CD4-positive, alpha-beta T cell treated with Interleukin-6 at 100 ng/mL for 8 hours (primary cell): Measurements from ENCODE around the gene IRX2.

ENCODE experiments used
- DNase-seq: peaks from one replicate; pipeline ENCODE4 v3.0.0-alpha.2; 2020; ENCODE audit warnings: mixed read lengths, low spot score

The IRX2 gene

DNA sequence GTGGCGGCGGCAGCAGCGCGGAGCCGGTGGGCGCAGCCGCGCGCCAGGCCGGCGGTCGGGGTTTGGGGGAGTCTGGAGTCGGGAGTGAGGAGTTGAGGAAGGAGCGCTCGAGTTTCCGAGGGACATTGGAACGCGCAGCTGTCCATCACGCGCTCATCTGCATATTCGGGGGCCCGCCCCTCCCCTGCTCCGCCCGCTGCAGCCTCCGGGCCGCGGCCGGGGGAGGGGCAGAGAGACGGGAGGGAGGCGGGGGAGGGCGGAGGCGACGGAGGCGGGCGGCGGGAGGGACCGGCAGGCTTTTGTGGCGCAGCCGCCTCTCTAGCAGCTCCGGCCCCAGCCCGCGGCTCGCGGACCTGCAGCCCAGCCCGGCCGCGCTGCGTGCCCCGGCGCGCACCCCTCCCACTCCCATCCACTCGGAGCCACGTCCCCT, at the start of gene IRX2:
Gene IRX2, minus strand, starts transcription at position 86 of the 430 bp plus-strand sequence. CDS start 264 bp downstream, outside the sequence.
- no peak for DNase-seq

DNA sequence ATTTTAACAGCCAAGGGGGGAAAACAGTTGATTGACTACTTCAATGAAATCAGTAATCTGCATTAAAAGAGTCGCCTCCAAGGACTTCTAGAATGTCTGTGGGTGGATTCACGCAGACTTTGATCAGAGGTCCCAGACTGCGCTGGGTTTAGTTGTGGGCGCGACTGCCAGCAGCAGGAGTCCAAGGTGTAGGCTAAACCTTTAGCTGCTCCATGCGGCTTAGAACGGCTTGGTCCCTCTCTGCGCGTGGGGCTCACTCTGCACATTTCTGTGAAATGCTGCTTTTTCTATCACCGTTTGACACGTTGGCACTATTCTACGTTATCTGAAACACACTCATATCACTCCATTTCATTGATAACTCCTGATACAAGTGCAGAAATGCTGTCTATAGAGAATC, 48.6 kb upstream of the IRX2 start:
- no peak for DNase-seq

DNA sequence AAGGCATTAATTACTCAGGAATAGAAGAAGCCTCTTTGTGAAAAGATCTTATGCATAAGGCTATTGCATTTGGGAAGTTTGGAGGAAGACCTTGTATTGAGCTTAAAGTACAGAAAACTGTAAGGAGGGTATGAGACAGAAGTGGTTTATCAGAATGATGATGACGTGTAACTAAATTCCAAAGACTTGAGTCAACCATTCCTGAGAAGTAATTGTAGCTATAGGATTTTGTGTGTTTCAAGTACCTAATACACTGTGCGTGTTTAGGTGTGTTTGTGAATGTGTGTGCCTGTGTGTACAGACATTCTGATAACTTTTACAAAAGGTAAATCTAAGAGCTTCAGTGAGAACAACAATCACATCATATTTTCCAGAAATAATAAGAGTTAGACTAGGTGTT, 46.5 kb upstream of the IRX2 start:
- DNase-seq = no peak

DNA sequence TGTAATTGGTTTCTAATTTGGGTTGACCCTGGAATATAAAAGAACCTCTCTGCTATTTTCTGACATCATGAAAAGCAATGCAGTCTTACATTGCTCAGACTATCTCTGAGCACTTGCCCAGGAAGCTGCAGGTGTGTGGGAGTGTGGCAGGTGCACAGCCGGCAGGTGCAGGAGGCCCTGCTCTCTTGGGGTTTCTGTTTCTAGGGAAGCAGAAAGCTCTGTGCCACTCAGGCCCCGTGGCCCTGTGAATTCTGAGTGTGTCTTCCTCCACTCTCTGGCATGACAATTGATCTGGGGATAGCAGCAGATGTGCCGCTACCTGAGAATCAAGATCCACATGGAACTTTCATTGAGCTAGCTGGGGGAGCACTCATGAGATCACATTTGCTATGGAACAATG, 45.7 kb upstream of the IRX2 start:
- DNase-seq = no peak

DNA sequence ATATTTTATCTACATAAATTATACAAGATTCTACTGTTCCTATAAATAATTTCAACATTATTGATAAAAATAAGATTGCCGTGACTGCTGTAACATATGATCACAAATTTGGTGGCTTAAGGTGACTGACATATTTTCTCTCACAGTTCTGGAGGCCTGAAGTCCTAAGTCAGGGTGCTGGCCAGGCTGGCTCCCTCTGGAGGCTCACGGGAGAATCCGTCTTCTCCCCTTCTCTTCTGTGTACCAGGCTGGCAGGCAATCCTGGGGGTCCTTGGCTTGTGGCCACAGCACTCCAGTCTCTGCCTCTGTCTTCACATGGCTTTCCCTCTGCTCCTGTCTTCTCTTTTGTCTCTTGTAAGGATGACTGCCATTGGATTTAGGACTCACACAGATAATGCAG, 31.7 kb upstream of the IRX2 start:
- no peak for DNase-seq

DNA sequence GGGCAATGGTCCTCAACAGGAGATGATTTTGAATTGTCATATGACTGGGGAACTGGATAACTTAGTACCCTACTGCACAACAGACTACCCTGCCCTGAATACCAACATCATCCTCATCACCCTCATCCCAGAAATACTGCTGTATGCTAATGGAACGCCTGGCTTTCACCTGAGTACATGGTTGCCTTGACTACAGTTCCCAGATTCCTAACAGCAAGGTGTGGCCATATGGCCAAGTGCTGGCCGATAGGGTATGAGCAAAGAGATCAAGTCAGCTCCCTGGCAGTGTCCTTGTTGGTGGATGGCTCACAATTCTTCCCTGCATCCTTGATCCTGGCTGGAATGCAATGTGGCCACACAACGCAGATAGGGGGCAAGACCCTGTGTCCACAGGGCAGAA, 31.2 kb upstream of the IRX2 start:
- DNase-seq = no peak

DNA sequence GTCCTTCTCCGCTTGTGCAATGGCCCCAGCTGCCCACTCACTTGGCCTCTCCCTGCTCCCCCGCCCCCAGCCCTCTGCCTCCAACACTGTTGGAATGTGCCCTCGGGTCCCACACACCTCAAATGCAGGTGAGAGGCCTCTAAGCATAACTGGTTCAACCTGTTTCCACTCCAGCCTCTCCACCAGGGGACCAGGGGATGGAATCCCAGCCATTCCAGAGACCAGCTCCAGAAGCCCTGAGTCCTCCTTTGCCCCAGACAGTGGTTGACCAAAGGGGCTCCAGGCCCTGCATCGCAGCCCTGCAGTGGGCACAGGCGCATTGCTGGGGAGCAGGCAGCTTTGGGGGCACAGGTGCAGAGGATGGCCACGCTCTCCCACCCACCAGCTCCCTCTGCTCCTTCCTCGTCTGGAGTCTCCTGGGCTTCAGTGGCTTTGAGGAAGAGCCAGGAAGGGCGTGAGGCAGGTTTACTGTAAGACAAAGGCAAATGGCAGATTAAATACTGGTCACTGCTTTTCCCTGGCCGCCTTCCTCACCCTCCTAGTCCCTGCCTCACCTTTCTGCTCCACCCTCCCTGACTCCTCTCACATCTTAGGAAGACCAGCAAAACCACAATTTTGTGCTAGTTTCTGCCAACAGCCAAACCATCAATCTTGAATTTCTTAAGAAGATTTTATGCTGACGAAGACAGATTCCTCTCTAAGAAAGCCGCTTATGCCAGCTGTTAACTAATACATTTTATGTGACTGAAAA, 29.1 kb upstream of the IRX2 start:
- DNase-seq = no peak

DNA sequence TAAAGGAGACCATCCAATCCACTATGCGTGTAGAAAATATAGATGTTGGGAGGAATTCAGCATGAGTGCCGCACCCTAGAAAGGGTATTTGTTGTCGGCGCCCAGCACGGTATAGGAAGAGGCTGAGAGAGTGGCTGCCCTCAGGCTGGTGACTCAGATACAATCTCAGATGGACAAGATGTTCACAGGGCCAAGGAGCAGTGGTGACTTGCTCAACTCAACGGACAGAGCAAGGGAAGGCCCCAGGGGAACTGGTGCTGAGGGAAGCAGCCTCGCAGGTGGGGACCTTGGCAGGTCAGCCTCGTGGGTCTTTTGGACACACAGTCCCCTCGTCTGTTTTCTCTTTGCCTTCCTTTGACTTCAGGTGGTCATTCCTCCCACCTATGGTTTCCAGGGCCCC, 28.0 kb upstream of the IRX2 start:
- no peak for DNase-seq

DNA sequence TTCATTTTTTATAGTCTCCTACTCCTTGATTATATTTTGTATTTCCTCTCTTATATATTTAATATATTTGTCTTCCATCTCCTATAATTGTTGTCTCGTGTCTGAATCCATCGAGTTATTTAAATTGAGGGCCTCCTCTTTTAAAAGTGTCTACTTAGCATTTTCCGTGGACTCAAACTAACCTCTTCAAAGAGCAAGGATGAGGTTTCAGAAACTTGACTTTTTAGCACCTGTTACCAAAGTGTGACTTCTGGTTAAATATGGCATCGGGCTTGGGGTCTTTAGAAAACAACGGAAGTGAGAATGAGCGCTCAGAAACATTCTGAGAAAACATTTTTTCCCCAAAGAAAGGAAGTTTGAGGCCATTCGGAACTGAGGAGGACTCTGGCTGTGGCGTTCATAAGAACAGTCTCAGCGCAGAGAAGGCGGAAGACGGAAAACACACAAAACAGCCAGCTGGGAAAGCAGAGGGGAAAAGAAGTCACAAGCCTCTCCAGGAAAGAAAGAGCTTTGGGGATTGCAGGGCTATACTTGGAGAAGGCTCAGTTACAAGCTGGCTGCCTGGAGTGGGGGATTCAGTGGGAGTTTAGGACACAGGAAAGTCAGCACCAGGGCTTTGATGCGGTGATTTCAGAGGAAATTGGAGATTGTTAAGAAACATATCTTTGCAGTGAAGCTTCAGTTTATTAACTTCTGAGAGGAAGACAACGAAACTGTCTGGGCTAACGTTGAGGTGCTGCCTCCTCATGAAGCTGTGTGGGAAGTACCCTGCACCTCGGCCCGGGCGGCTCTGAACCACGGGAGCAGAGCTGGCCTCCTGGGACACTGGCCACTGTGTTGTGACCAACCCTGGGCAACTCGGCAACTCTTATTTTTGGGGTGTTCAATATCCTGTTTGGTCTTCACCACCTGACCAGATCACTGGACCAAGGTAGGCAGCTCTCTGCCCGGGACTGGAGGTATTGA, 25.1 kb upstream of the IRX2 start:
- no peak for DNase-seq

DNA sequence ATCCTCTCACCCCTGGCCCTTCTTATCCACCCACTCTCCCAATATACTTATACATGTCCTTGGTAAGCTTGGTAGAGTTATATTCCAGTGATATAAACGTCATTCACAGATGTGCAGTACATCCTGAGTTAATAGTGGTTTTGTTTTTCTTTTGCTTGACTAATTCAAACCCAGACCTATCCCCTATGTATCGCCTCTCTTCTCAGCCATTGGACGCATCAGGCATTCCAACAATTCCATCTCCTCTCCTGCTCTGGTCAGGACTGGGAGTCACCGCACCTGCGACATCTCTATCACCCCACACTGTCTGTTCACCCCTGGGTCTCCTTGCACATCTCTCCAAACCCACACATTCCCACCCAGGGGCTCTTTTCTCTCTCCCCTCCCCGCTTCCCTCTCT, 21.9 kb upstream of the IRX2 start:
- no peak for DNase-seq

DNA sequence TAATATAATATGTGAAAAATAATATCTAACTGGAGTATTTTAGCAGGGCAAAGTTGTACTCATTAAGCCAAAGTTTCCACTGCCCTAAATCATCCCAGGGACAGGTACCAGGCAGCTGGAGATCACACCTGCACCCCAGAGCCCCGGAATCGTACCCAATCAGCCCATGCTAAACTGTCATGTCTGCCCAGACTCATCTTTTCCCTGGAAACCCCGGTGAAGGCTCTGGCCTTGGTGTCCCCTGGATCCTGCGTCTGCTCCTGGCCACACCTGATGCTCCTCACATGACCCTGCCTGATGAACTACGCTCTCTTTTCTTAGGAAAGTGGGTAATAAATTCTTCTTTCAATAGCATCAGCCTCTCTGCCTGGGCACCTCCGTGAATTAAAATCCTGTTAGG, 15.6 kb upstream of the IRX2 start:
- no peak for DNase-seq

DNA sequence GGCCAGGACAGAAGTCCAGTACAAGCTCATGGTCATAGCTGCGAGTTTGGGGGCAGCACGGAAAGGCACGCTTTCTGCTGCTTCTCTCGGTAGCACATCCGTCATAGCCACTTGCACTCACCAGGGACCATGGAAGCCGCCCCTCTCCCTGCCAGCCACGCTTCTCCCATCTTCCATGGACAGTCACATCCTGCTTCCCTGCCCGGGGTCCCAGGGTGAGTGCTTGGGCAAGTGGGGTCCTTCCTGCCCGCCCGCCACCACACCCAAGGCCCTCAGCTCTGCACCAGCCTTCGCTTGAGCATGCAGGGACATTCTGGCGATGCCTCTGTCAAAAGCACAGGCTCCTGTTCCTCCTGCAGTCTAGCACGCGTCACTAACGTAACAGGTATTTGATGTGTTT, 13.1 kb upstream of the IRX2 start:
- DNase-seq = no peak

DNA sequence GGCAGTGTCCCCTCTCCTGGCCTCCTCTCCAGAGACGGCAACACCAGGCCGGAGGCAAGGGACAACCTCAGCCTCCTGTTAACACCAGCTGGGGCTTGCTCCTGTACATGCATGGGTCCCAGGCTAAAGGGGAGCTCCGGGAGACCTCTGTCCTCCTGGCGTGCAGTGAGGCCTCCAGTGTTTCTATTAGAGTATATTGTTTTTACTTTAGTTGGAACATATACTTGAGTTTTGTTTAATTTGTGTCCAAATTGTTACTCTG, 12.0 kb upstream of the IRX2 start:
- no peak for DNase-seq

DNA sequence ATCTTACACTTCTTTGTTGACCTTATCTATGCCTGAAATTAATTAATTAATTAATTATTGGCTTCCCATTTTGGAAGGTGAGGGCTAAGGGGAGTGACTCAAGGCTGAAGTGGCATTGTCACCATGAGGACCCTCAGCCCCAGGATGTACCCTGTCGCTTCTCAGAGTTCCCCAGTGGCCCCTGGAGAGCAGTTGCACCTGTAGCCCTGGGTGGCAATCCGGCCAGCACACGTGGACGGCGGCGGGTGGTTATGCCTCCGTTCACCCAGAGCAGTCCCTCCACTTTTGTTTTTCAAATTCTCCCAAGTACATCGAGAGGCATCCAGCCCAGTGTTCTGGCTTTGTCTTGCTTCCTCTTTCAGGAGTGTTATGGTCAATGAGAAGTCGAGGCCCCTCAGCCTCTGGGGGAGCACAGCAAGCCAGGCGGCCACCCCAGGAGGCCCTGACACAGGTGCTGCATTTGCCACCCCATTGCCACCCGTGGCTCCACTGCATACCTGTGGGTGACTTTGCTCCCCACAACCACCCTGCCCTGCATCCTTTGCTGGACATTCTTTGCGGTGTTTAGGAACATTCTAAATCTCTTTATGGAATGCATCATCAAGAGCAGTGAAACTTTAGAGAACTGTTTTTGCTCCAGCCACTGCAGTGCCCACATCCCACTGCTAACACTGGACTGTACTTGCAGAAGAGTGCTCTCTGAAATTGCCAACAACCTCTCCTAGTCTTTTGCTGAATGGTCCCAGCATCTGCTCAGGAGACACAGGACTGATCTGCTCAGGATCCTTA, 11.5 kb upstream of the IRX2 start:
- no peak for DNase-seq

DNA sequence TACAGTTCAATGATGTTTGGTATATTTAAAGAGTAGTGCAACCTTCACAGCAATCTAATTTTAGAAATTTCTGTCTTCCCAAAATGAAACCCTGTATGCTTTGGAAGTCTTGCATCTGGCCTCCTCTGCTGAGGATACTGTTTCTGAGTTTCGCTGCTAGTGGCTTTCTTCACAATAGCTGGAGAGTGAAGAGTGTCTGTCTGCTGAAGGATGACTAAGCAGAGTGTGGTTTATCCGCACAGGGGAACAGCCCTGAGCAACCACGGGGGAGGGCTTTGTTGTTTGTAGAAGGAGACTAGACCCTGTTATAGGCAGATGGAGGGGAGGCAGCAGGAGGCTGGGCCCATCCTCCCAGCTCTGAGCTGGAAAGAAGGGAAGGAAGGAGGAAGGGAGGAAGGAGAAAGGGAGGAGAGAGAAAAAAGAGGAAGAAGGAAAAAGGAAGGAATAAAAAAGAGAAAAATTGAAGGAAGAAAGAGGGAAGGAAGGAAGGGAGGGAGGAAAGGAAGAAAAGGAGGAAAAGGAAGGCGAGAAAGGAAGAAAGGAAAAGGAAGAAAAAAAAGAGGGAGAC, 10.5 kb upstream of the IRX2 start:
- DNase-seq = no peak

DNA sequence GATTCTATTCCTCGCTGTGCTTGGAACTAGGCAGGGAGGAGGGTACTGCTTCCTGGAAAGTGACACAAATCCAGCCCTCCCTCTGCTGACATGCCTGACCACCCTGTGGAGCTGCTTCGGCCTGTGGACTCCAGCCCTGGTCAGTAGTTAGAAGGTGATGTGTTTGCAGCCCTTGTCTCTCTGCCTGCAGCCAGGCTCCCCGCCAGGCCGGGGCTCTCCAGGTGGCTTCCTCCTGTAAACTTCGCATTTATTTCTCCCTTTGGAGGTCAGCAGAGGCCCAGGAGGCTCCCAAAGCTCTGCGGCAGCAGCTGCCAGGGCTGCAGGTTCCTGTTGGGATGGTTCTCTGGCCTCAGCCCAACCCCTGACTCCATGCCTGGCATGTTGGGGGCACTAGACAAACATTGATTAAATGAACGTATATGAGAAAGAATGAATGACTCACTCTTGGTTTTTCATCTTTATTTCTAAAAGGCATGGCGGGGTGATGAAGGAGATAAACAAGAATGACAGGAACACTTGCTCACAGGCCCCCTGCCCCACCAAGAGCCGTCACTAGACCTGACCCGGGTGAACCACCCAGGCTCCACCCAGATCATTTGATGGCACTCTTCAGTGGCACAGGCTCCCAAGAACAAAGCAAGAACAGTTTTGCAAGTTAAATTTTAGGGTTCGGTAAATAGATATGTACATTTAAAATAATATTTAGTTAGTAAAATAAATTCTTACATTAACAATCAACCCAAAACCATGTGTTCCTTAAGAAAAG, 8.4 kb upstream of the IRX2 start:
- DNase-seq = no peak

DNA sequence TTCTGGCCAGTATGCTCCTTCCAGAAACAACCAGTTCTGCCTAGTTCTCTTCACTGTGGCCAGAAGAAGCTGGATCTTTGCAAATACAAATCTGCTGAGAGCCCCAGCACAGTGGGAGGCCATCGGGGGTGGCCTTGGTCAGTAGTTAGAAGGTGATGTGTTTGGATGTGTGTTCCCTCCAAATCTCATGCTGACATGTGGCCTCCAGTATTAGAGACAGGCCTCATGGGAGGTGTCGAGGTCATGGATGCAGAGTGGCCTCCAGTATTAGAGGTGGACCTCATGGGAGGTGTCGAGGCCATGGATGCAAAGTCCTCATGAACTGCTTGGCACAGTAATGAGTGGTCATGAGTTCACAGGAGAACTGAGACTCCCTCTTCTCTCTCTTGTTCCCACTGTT, 7.6 kb upstream of the IRX2 start:
- no peak for DNase-seq

DNA sequence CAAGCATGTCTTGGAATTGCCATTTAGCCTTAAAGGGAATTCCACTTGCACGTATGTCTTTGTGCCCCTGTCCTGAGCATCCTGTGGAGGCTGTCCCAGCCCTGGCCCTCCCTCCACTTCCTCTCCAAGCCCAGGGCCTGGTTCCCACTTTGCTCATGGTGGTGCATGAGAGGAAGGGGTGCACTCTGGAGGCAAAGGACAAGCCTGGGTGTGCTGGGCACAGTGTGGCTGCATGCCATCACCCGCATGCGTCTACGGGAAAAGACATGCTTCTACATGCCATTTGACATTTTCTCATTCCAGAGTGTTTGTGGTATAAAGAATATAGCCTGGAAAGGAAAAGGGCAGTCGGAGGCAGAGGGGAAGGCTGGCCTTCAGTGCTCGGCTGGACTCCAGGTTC, 7.2 kb upstream of the IRX2 start:
- DNase-seq = no peak

DNA sequence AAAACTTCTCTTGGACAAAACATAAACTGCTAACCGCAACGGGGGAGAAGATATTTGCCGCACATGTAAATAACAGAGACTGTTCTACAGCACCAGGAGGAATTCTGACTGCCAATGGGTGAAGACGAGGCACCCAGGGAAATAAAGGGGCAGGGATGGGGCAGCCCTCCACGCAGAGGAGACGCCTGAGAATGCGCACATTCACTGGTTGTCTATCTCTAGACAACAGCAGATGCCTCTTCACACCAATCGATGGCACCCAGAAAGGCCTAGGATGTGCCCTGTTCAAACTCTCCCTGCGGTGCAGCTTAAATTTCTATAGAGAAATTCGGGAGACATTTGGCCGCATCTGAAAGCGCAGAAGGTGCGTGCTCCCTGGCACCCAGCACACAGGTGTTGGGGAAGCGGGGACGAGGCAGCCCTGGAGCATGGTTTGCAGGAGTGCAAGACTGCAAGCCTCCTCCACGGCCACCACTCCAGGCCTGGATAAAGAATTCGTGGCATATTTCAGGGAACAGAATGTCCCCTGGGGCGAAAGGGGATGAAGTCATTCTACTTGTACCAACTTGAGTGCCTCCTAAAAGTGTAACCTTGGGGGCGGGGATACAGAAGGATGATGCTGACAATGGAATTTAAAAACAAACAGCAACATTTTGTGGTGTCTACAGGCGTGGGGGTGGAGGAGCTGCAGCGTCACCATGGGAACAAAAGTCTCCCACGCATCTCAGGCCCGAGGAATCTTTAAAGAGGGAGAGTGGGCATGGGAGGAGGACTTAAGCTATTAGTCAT, 6.3 kb upstream of the IRX2 start:
- DNase-seq = no peak

DNA sequence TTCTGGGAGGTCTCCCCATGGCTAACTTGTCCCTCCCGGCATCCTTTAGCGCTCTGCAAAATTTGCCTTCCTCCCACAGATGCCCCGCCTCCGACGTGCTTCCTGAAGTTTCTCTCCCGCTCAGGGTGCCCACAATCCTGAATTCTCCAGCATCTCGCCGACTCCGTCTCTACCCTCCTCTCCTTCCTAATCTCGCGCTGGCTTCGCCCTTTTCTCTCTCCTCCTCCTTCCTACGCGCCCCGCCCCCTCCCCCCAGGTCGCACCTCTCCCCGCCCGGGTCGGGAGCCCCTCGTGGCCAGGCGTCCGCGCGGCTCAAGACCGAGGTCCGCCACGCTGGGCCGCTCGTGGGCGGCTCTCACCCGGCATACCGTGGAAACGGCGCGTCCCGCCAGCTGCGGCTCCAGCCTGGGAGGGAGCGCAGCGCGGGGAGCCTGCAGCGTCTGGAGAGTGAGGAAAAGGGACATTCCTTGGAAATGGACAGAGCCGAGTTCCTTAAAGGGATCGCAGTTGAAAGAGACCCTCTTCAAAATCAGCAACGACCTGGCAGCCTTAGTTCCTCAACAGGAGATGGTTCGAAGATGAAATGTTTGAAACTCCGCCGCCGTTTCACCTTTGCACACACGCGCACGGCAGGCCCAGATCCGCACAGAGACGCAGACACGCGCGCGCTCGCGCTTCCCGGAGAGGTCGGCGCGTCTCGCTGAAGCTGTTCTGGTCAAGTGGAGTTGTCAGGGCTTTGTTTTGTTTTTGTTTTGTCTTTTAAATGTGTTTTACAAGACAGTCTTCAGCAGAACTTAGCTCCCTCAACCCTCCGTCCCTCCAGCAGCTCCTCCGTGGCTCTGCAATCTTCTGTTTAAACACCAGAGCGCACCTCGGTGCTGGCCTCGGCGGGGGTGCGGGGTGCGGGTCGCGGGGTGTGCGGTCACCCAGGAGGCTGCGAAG, 5.0 kb upstream of the IRX2 start:
- DNase-seq = no peak
